ENCODE data around the gene SLC22A23. TPM values are rescaled to one million over a fixed set of nuclear protein-coding genes. Genes with fewer than 3 reads are reported as not detected.

Gene SLC22A23
- total and polyA plus RNA-seq, 2 donors (not counting 1 experiment from before 2014, with no cell fraction given): 0.18 to 1.4 TPM

DNA sequence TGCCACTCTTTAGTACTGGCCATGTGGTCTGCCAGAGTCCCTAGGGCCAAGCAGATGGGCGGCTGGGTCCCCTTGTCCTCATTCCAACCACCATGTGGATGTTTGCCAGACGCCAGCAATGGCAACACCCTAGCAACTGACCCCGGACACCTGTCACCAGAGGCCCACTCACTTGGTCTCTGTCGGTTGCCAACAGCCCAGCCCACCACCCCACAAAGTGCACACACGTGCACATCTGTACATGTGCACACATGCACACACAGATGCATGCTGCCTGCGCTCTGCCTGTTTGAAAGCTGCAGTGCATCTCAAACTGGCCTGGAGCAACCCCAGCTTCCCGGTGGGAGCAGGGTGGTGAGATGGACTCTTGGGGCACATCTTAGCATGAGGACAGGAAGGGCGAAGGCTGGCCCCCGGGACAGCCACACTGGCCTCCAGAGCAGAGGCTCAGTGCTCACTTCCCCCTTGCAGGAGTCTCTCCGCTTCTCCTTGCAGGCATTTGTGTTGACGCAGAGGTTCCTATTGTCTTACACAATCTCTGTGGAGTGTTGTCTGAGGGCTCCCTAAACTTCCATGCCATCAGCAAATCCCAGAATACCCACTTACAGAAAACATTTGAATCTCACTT is 144.1 kb downstream of the SLC22A23 start:
- peaks cover 21% of the 10 kb centered on the region for H3K27me3 Mint-ChIP-seq
- Histone ChIP-seq H3K79me2 (ENCODE audit: control insufficient read depth, insufficient read depth, low read length) (no peaks in the 10 kb centered on the region), H3K27me3 (replicated peaks in 1 of 4; ENCODE audit: control extremely low read depth in 1 of 4, control insufficient read depth in 3 of 4, insufficient read depth in 4 of 4, low read length in 3 of 4) (peaks cover 0 to 4% (median 0%) of the 10 kb centered on the region in 4 experiments), H3K9me3 (ENCODE audit: control extremely low read depth in 1 of 3, control insufficient read depth in 2 of 3, insufficient read depth in 1 of 3, low read length in 2 of 3) (peaks cover 0 to under 1% (median 0%) of the 10 kb centered on the region in 3 donors), H3K36me3 (replicated peaks in 1 of 2; ENCODE audit: control extremely low read depth in 1 of 2, control insufficient read depth in 1 of 2, extremely low read depth in 1 of 2, insufficient read depth in 2 of 2, low read length in 1 of 2) (no peaks in the 10 kb centered on the region), H4K20me1 (ENCODE audit: control insufficient read depth, insufficient read depth, low read length, poor library complexity, severe bottlenecking) (no peaks in the 10 kb centered on the region), H2AFZ (ENCODE audit: insufficient read depth, low read depth, low read length, poor library complexity, severe bottlenecking) (no peak overlapping the region), H3K4me1 (ENCODE audit: control insufficient read depth in 2 of 2, insufficient read depth in 2 of 2, low read length in 2 of 2) (no peaks in the 10 kb centered on the region), H3K9ac (ENCODE audit: low read length) (no peak overlapping the region), H3K4me2 (replicated peaks; ENCODE audit: low read depth, low read length, poor library complexity, severe bottlenecking) (no peak overlapping the region), H3K4me3 (ENCODE audit: control extremely low read depth in 1 of 5, extremely low read depth in 1 of 5, insufficient read depth in 1 of 5, low read depth in 2 of 5, low read length in 4 of 5) (no peak overlapping the region), H3K27ac (ENCODE audit: low read length in 2 of 2) (no peak overlapping the region)
- ATAC-seq (ENCODE audit: low read depth): no peak
- DNase-seq: no peak
- H3K9me3 Mint-ChIP-seq (ENCODE audit: insufficient read depth): no peaks in the 10 kb centered on the region
- ChIA-PET POLR2A (no interaction called here), CTCF (no interaction called here)
- no peak for TF ChIP-seq EZH2 (IDR thresholded peaks at IDR 0.05; ENCODE audit: borderline replicate concordance, insufficient read depth, low read depth, low read length, poor library complexity, severe bottlenecking)
- TF ChIP-seq, protein P1, sequence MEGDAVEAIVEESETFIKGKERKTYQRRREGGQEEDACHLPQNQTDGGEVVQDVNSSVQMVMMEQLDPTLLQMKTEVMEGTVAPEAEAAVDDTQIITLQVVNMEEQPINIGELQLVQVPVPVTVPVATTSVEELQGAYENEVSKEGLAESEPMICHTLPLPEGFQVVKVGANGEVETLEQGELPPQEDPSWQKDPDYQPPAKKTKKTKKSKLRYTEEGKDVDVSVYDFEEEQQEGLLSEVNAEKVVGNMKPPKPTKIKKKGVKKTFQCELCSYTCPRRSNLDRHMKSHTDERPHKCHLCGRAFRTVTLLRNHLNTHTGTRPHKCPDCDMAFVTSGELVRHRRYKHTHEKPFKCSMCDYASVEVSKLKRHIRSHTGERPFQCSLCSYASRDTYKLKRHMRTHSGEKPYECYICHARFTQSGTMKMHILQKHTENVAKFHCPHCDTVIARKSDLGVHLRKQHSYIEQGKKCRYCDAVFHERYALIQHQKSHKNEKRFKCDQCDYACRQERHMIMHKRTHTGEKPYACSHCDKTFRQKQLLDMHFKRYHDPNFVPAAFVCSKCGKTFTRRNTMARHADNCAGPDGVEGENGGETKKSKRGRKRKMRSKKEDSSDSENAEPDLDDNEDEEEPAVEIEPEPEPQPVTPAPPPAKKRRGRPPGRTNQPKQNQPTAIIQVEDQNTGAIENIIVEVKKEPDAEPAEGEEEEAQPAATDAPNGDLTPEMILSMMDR (IDR thresholded peaks at IDR 0.05): no peak
- intact Hi-C loops (cut with micrococcal nuclease): no loop called here
- H3K4me1 Mint-ChIP-seq: no peaks in the 10 kb centered on the region
- no peak overlapping the region for H3K27ac Mint-ChIP-seq
- H3K4me3 Mint-ChIP-seq: no peak overlapping the region
- whole genome bisulfite sequencing (ENCODE audit: insufficient coverage): 90% methylated on average over 9 of the region's 11 CpGs

DNA sequence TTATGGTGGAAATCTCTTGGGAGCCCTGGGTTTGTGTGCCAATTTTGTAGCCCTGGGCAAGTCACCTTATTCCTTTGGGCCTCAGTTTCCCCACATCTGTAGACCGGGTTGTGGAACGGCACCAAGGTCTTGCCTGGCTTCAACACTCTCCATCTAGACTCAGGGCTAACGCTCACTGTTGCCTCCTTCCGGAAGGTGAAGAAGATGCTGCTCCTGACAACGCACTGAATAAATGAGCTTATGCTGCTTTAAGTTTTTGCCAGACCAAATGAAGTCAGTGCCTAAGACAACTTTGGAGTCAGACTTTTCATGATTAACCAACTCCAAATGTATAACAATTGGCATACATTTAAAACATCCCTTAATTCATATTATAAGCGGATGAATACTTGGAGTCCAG is 145.0 kb downstream of the SLC22A23 start:
- WGBS (ENCODE audit: insufficient coverage): 95% methylated on average over 6 of the region's 6 CpGs
- no peaks in the 10 kb centered on the region for H3K4me1 Mint-ChIP-seq
- peaks cover 0 to 4% (median 0%) of the 10 kb centered on the region in 4 experiments for H3K27me3 ChIP-seq (replicated peaks in 1 of 4; ENCODE audit: control extremely low read depth in 1 of 4, control insufficient read depth in 3 of 4, insufficient read depth in 4 of 4, low read length in 3 of 4)
- no peak for ATAC-seq (ENCODE audit: low read depth)
- no peak overlapping the region for H3K4me3 Mint-ChIP-seq
- no peak overlapping the region for H3K4me3 ChIP-seq (ENCODE audit: control extremely low read depth in 1 of 5, extremely low read depth in 1 of 5, insufficient read depth in 1 of 5, low read depth in 2 of 5, low read length in 4 of 5)
- H3K36me3 ChIP-seq (replicated peaks in 1 of 2; ENCODE audit: control extremely low read depth in 1 of 2, control insufficient read depth in 1 of 2, extremely low read depth in 1 of 2, insufficient read depth in 2 of 2, low read length in 1 of 2): no peaks in the 10 kb centered on the region
- DNase-seq: no peak
- H3K9ac ChIP-seq (ENCODE audit: low read length): no peak overlapping the region
- POLR2A ChIA-PET: no interaction called here
- peaks cover 12% of the 10 kb centered on the region for H3K27me3 Mint-ChIP-seq
- CTCF ChIA-PET: no interaction called here
- intact Hi-C loops (cut with micrococcal nuclease): no loop called here
- H3K9me3 ChIP-seq (ENCODE audit: control extremely low read depth in 1 of 3, control insufficient read depth in 2 of 3, insufficient read depth in 1 of 3, low read length in 2 of 3): no peaks in the 10 kb centered on the region
- no peak overlapping the region for H2AFZ ChIP-seq (ENCODE audit: insufficient read depth, low read depth, low read length, poor library complexity, severe bottlenecking)
- H3K4me1 ChIP-seq (ENCODE audit: control insufficient read depth in 2 of 2, insufficient read depth in 2 of 2, low read length in 2 of 2): no peaks in the 10 kb centered on the region
- H4K20me1 ChIP-seq (ENCODE audit: control insufficient read depth, insufficient read depth, low read length, poor library complexity, severe bottlenecking): no peaks in the 10 kb centered on the region
- H3K9me3 Mint-ChIP-seq (ENCODE audit: insufficient read depth): no peaks in the 10 kb centered on the region
- no peak overlapping the region for H3K4me2 ChIP-seq (replicated peaks; ENCODE audit: low read depth, low read length, poor library complexity, severe bottlenecking)
- no peak overlapping the region for H3K27ac Mint-ChIP-seq
- no peaks in the 10 kb centered on the region for H3K79me2 ChIP-seq (ENCODE audit: control insufficient read depth, insufficient read depth, low read length)
- no peak for TF ChIP-seq EZH2 (IDR thresholded peaks at IDR 0.05; ENCODE audit: borderline replicate concordance, insufficient read depth, low read depth, low read length, poor library complexity, severe bottlenecking)
- TF ChIP-seq, protein P1 (IDR thresholded peaks at IDR 0.05): no peak
- H3K27ac ChIP-seq (ENCODE audit: low read length in 2 of 2): no peak overlapping the region
